CD4-positive, alpha-beta T cell treated with Interferon alpha-2 for 1 hour (primary cell): ENCODE data around the gene WASL.

Source experiments
- DNase-seq, 2 donors: peaks; one replicate each; pipeline ENCODE4 v3.0.0-alpha.2; 2020 to 2022

The WASL gene

DNA sequence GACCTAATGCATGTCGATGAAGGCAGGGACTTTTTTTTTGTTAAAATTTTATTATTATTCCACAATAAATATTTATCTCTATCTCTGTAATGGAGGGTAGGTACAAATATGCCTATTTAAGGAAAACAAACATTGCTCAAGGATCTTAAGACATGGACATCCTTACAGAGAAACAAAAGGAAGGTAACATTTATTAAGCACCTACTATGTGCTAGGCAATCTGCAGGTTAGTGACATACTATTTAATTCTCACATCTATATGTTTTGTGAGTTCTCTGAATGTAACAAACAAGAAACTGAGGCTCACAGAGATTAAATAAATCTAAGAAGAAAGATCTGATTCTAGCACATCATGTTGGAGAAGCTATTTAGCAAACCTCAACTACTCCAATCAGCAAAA lies 61.1 kb downstream of the WASL start:
- DNase-seq: no peak

DNA sequence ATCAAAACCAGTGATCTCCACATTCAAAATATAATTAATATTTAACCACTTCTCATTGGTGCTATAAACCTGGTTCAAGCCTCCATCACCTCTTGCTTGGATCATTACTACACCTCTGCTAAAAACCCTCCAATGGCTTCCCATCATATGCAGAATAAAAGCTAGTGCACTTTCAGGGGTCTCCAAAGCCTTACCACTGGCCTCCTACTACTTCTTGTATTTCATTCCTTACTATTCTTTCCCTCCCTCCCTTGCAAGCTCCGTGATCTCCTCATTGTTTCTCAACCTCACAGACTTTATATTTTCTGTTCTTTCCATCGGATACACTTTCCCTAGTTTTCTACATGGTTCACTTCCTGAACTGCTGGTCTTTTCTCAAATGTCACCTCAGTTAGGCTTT lies 61.6 kb downstream of the WASL start:
- DNase-seq: no peak

DNA sequence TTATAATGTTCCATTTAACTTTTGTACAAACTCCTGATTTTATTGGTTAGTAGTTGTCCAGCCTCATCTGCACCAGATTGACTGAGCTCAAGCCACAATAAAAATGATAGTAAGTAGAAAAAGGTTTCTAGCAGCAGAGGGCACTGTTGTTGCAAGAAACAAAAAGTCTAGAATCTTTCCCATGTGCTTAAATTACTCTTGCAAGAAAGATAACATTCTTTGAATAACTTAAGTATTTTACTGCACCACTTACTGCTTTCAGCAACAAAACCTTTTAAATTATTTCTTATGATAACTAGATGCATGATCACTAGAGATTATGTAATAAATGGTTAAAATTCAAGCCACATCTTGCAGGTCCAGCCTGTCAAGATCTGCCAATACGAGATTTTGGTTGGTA lies 66.1 kb downstream of the WASL start:
- peak in 1 of 2 donors; percentile 56 for DNase-seq

DNA sequence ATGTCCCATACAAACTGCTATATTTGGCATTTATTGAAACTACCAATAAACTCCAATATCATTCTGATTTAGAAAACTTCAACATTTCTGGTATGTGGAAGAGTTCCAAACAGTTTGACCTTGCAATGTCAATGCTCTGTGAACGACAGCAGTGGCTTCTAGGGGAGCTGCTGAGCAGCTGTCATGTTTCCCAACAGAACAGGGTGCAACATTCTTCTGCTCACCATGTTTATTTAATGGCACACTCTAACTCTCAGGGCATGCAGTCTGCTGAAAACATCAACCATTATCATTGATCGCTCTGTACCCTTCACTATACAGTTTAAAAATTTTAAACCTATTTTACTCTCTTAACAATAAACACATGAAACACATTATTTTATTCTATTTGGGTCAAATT lies 67.2 kb downstream of the WASL start:
- DNase-seq: no peak

DNA sequence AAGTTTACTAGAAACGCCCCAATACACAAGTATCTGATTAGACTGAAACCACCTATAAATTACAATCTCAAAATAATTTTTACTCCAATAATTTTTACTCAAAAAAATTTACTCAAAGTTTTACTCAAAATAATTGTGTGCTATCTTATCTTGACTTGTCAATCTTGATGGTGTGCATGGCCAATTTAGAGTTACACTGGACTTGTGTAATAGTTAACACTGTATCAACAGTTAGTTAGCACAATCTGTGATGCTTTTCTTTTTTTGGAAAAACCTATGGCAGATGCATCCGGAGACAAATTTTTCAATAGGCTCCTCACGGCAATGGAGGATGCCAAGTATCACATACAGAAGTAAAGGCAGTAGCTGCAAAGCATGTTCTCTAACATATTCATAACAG lies 68.2 kb downstream of the WASL start:
- no peak for DNase-seq

DNA sequence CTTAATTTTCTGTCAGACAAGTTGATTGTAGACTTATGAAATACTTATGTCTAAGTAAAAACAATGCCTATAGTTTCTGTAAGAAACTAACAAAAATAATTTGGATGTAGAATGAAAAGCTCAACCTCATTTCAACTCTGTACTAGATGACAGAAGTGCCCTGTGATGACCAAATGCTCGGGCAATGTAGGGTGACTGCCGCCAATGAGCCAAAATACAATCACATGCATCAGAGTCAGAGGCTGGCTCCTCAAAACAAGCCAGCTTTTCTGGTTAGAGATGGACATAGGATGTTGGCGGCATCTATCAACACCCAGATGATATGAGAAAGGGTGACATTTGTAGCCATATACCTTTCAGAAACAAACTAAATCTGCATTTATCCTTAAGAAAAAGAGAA lies 69.2 kb downstream of the WASL start:
- no peak for DNase-seq

DNA sequence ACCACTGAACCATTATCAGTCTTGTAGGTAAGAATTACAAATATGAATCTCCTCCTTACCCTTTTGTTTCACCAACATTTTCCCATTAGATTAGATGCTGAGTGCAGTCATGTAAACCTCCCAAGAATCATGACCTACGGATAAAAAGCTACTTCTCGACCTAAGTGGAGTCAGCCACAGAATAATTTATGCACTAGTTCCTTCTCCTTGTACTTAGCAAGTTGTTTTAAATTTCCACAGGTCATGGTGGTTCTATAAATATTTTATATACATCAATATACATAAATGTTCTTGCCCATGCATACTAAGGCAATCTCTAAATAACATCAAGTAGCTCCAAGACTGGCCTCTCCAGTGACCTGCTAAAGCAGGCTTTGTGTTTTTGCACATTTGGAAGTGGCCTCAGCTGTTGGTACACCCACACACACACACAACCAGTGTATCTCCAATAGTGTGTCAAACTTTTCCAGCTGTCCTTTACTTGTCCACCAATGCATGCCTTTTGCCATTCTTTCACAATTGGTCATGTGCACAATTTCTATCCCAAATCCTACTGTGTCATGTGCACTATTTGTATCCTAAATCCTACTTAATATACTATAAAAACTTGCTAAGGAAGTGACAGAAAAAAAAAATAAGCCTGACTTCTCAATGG lies 71.6 kb downstream of the WASL start:
- no peak for DNase-seq

DNA sequence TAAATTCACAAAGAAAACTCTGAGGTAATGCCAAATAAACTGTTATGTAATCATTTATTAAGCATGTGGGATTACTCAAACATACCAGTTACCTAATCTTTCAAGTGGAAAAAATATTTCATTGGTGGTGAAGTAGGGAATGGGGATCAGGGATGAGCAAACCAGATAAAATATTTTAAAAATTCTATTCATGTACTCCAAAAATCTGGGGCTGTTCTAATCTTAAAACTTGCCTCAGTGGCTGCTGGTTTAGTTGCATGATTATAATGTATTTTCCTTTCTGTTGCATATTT lies 73.7 kb downstream of the WASL start:
- DNase-seq: no peak

DNA sequence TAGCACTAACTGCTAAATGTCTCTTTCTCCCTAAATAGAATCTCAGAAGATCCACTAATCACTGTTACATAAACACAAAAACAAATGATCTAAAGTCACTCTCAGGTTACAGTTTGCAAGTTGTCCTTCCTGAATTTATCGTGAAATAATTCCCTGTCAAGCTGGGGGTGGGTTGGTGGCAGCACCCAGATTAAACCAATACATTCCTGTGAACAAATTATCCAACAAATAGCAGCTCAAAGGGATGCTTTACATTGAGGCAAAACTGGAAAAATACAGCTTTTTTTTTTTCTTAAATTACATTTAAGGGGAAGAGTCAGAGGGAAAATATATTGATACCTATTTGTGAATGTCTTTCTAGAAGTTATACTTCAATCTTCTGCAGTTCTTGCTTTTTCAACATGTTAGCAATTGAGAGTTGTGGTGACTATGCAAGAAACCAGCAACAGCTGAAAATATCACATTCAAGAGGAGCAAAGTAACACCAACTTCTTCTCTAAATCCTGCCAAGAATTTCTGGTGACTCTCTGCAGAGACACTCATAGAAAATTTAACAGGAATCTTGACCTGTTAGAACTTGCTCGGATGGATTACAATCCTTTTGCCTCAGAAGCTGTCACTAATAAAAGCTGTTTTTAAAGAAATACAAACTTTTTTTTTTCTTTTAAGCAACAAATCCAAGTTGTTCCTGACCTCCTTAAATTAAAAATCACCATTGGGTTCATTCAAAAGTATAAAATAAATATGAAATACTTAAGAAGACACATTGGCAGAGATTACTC lies 74.2 kb downstream of the WASL start:
- no peak for DNase-seq

DNA sequence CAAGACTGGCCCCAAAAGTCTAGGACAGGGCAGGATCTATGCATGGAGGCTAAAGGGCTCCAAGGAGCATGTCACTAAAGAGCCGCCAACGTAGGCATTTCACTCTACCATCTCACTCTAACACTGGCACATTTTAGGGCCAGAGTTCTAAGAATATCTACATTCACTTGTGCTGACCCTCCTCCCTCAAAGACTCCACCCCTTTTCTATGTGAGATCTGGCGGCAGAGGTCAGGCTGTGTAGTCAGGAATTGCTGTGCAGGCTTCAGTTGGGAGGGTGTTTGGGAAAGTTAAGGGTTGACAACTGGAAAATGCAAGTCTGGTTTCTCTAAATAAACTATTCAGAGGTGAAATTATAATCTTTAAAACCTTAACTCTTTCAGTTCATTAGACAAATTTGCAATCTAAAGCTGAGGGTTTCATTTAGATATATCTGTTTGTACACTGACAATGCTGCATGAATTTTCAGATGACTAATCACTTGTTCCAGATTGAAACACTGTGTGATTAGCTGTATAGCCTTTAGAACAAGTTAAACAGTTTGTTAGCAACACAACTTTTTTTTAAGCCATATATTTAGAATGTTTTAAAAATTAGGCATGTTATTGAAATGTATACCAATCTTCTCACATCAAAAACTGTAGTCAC lies 74.9 kb downstream of the WASL start:
- no peak for DNase-seq

DNA sequence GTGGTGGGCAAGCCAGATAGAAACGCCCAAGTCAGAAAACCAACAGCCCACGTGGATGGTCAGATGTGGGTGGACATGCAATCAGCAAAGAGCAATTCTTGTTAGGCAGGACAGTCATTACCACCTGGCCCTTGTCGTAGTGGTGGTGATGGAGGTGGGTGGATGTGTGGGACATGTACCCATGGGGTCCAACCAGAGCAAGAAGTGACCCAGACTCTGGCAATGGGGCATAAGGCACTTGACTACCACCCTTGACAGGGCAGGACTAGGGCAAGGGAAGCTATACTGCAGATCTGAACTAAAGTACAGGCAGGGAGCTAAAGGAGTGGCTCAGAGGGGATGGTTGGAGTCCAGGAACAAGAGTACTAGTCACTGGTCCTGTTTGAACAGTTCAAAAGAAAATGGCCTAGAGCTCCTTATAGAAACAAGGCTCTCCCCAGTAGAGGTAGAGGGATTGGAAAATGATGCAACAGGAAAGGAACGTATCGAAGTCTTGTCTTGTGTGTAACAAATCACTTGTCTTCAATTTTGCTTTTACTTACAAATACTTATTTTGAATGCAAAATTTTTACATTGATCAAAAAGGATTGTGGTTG lies 75.6 kb downstream of the WASL start:
- DNase-seq: no peak

DNA sequence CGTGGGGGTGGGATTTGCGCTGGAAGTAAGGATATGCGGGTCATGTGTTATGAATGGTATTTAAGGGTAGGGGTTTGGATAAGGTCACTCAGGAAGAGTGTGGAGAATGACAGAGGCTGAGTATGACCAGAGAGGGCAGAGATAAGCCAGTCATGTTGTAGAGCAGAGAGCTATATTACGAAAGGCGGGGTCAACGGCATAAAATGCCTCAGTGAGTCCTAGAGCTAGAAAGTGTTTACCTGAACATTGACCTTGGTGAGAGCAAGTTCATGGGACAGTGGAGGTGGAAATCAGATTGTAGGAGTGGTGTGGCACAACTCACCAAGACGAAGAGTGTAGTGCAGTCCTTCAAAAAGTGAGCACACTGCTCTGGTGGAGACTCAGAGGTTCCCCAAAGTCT lies 79.3 kb downstream of the WASL start:
- no peak for DNase-seq

DNA sequence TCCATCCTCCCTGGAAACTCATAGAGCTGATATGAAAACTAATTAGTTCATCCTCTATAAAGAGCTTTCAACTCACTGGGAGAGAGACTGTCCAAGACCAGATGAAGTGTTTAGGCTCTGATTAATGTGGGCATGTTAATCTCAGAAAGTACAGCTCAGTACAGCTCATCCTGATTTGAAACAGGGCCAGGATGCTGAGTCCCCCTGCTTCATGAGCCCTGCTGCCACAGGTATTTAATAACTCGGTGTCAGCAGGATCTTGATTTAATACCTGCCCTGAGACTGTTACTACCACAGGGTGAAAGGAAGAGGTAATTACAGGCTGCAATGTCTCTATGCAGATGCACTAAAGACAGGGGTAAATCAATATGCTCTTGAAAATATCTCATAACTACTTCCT lies 82.3 kb downstream of the WASL start:
- DNase-seq: no peak

DNA sequence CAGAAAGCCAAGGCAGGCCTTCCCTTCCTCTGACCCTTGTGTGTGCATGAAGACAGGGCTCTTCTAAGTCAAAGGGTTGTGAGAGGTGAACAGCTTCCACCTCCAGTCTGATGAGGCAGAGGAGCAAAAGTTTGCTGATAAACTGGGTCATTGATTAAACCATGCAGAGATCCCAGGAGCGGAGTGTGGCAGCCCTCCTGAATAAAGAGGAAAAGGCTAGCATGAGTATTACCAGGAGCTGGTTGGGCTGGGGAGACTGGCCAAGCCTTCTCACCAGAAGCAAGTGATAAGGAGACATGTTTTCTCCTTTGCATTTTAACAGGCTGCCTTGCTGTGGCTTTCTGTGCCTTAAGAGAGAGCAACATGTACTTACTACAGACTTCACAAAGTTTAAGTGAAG lies 82.9 kb downstream of the WASL start:
- DNase-seq: no peak

DNA sequence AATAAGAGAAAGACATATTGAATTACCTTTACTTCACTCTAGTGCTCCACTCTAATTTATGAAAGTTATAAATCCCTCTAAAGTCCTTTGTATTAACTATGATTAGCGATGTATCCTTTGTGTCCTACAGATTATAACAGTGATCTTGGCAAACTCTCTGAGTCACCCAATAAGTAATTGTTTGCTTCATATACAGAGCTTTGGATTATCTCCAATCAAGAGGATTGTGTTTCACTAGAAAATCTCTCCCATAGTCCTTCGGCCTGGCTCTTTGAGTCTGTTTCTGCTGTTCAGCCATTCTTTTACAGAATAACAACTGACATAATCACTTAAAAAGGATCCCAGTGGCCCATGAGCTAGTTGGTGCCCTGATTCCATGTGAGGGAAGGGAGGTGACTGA lies 83.6 kb downstream of the WASL start:
- no peak for DNase-seq

DNA sequence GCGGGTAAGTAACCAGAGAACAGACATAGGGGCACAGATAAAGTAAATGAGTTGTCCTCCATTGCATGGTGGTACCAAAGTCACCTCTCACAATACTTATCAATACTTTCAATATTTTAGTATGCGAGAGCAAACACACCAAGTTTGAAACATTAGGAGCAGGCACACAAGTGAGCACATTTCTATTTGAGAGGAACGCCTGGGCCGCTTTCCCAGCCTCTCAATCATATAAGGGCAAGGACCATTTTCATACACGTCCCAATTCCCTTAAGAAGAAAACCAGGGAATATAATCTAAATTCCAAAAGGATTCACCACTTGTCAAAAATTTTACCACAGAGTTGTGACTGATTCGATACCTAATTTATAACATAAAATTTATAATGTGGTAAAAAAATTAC lies 85.6 kb downstream of the WASL start:
- no peak for DNase-seq

DNA sequence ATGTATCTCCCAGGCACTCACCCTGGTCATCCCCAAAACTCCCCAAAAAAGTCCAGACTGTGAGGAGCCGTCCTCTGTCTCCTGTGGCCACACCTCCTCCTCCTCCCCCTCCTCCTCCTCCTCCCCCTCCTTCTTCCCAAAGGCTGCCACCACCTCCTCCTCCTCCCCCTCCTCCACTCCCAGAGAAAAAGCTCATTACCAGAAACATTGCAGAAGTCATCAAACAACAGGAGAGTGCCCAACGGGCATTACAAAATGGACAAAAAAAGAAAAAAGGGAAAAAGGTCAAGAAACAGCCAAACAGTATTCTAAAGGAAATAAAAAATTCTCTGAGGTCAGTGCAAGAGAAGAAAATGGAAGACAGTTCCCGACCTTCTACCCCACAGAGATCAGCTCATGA lies 86.0 kb downstream of the WASL start:
- no peak for DNase-seq

DNA sequence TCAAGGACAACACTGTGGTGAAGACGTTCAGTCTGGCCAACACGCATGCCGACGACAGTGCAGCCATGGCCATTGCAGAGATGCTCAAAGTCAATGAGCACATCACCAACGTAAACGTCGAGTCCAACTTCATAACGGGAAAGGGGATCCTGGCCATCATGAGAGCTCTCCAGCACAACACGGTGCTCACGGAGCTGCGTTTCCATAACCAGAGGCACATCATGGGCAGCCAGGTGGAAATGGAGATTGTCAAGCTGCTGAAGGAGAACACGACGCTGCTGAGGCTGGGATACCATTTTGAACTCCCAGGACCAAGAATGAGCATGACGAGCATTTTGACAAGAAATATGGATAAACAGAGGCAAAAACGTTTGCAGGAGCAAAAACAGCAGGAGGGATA lies 86.5 kb downstream of the WASL start:
- no peak for DNase-seq

DNA sequence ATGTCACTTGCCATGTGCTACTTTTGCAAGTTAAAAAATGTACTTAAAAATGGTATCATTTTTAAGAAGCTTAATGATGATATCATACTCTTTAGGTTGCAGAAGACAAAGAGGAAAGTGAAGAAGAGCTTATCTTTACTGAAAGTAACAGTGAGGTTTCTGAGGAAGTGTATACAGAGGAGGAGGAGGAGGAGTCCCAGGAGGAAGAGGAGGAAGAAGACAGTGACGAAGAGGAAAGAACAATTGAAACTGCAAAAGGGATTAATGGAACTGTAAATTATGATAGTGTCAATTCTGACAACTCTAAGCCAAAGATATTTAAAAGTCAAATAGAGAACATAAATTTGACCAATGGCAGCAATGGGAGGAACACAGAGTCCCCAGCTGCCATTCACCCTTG lies 87.0 kb downstream of the WASL start:
- DNase-seq: no peak

DNA sequence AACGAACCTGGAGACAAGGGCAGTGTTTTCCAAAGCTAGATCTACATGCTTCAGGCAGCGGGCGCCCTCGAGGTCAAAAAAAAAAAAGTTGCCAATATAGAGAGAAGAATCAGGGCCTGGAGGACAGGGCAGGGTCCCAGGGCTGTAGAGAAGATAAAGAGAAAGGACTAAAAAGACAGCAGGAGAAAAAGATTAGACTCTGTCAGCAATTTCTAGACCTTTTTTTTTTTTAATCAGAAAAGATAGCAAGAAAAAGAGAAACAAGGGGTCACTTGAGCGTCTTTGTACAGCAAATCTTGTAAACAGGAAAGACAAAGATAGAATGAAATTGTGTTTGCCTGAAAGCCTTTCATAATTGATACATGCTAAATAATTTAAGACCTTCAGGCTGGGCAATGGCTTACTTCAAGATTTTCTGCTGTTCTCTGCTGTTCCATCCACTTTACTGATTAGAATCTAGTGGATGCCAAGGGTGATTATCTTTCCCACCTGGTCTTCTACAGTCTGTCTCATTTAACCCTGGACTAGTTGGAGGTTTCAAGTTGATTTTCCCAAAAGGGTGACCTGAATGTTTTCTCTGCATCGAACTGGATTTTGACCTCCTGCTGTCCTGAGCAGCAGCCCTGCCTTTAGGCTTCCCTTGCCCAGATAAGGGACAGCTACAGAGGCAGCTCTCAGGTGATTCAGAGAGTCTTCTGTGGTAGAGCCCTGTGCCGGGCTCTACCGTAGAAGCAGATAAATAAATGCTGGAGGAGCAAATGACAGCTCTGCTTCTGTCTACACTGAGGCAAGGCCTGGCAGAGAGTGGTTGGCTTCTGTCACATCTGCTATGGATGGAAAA lies 88.1 kb downstream of the WASL start:
- DNase-seq: no peak

DNA sequence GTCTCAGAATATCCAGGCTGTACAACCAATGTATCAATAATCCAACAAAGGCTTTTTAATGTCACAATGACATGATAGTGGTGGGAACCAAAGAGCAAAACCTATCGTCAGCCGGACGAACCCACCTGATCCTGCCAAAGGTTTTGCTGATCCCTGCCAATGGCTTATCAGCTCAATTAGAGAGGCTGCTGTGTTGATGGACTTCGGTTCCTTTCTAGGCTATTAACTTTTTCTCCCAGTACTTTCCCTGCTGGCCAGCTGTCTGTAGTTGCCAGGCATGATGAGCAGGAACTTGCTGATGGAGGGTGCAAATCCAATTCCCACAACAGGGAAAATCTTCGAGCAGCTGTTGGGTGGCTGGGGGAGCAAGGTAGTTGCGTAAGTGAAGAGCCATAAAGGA lies 90.8 kb downstream of the WASL start:
- no peak for DNase-seq

DNA sequence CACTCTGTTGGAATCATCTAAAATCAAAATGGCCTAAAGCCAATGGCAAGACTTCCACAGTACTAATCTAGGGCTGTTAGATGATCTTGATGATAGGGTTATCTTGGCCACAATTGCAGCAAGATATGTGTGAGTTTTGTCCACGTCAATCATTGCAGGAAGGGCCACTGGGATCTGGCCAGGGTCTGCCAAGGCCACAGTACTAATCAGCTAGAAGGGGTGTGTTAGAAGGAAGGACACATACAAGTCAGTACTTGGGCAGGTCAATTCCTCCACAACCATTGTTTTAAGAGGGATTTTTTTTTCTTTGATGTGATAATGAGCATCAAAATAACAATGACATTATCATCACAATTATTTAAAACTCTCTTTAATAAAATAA lies 91.5 kb downstream of the WASL start:
- DNase-seq: no peak

DNA sequence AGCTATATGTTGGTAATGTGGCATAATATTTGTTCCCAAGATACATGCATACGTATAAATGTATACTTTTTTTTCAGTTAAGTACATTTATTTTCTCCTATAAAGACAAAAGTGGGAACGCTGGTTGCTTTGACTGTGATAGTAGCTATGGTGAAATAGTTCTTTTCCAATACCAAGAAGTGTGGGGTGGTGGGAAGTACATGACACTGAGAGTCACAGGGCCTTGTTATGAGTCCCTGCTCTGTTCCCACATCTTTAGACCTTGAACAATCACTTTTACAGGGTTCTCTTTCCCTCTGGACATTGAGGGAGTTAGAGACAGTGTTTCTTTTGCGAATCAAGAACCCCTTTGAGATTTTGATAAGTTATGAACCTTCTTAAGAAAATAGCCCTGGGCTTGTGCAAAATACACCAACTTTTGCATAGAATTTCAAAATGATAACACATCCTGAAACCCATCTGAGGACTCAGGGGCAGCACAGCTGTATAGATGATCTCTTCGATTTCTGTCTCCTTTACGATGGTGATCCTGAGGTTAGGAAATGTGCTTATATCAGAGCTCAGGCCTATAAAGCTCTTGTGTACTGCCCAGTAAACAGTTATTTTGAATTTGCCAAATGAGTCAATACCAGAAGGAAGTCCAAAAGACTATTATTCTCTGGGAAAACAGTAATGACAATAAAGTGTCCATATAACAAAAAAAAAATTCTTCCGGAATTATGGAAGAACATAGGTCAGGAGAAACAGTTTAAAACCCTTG lies 92.1 kb downstream of the WASL start:
- no peak for DNase-seq
